DND-41 (cell line): ENCODE measurements around the gene TNFRSF9.

Experiments used
- EZH2 ChIP-seq: IDR thresholded peaks from 3 replicates; pipeline ENCODE4 v1.6.1; 2012; ENCODE audit warnings: borderline replicate concordance, low read depth, mild to moderate bottlenecking, moderate library complexity, low read length, inconsistent platforms; ENCODE audit not compliant: severe bottlenecking
- TF ChIP-seq, protein P1 (sequence below): IDR thresholded peaks from 2 replicates; pipeline ENCODE4 v1.5.1; 2012; ENCODE audit warnings: borderline replicate concordance, low read length, moderate library complexity, mild to moderate bottlenecking; ENCODE audit not compliant: poor library complexity, severe bottlenecking; ENCODE audit errors: extremely low read depth

DNA sequence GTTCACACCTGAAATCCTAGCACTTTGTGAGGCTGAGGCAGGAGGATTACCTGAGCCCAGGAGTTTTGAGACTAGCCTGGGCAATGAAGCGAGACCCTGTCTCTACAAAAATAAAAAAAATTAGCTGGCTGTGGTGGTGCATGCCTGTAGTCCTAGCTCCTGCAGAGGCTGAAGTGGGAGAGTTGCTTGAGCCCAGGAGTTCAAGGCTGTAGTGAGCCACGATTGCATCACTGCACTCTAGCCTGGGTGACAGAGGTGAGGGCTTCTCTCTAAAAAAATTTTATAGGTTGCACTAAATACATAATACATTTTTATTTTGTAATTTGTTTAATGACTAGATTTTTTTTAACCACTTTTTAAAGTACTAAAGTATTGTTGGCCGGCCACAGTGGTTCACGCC is 27.0 kb upstream of the TNFRSF9 start:
- TF ChIP-seq, protein P1, sequence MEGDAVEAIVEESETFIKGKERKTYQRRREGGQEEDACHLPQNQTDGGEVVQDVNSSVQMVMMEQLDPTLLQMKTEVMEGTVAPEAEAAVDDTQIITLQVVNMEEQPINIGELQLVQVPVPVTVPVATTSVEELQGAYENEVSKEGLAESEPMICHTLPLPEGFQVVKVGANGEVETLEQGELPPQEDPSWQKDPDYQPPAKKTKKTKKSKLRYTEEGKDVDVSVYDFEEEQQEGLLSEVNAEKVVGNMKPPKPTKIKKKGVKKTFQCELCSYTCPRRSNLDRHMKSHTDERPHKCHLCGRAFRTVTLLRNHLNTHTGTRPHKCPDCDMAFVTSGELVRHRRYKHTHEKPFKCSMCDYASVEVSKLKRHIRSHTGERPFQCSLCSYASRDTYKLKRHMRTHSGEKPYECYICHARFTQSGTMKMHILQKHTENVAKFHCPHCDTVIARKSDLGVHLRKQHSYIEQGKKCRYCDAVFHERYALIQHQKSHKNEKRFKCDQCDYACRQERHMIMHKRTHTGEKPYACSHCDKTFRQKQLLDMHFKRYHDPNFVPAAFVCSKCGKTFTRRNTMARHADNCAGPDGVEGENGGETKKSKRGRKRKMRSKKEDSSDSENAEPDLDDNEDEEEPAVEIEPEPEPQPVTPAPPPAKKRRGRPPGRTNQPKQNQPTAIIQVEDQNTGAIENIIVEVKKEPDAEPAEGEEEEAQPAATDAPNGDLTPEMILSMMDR = no peak
- no peak for TF ChIP-seq EZH2
